LNCaP clone FGC (cell line): ENCODE measurements around the gene RRBP1.

Source experiments
- DNase-seq: peaks from one replicate; pipeline ENCODE4 v3.0.0-alpha.2; 2011; ENCODE audit warnings: low read depth
- H3K4me3 ChIP-seq: 2 replicates; pipeline ENCODE4 v1.5.1; 2011; ENCODE audit warnings: mild to moderate bottlenecking, low read depth, low read length, control low read depth
- CTCF ChIP-seq: IDR thresholded peaks from 2 replicates; pipeline ENCODE4 v1.5.1; 2012; ENCODE audit warnings: mild to moderate bottlenecking; ENCODE audit not compliant: control insufficient read depth, insufficient read depth; ENCODE audit errors: extremely low read depth

The RRBP1 gene

DNA sequence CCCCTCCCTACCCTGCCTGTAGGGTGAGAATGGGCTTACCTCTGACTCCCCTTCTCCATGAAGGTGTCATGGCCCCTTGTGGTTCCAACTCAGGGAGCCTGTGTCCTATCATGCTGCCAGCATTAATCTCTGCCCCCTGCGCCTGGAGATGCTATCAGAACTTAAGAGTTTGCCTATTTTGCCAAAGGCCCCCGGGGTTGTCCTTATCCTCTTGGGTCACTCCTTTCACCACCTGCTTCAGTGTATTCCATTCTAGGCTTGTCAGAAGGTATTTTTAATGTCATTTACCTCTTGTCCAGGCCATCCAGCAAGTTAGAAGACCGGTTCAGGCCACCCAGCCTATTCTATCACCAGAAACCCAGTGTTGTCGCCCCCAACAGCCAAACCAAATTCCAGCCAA, 10.5 kb downstream of the RRBP1 start:
- no peak for DNase-seq
- no peak overlapping the region for H3K4me3 ChIP-seq
- TF ChIP-seq CTCF: no peak

DNA sequence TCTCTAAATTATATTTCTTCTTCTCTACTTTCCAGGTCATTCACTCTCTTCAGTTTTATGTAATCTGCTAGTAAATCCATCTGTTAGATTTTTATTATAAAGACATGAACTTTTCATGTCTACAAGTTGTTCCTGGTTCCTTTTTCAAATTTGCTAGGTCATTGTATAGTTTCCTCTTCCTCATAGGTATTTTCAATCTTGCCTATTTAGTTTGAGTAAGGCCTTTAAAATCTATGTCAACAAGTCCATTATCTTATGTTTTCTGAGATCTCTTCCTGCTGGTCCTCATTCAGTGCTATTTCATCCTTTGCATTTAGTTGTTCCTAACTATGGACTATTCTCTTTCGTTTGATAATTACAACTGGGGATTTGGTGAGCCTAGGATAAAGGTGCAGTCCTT, 11.0 kb downstream of the RRBP1 start:
- H3K4me3 ChIP-seq: no peak overlapping the region
- DNase-seq: no peak
- no peak for TF ChIP-seq CTCF

DNA sequence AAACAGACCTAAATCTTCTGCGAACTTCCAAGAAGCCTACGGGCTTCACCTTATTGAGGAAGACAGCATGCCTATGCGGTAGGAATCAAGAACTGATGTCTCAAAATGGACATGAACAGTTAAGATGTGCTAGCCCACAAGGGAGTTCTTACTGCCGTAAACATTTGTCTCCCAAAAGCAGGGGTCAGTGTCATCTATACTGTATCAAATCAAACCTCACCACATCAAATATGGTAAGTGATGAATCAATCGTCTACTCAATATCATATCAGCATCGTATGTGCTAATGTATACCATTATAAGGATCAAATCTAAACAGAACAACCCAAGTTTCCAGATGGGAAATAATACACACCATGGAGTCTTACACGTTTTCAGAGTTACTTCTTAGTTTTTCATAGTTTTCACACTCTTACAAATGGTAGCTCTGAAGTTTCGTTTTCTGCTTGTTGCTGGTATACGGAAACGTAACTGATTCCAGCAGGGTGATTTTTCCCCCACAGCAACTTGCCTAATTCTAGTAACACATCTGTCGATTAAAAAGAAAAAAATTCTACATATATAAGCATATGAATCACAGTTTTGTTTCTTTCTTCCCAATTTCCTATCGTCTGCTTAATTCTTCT, 12.6 kb downstream of the RRBP1 start:
- no peak overlapping the region for H3K4me3 ChIP-seq
- DNase-seq: no peak
- no peak for TF ChIP-seq CTCF

GRCh38 chr20:17668432-17668831, 13.6 kb downstream of the RRBP1 start:
- TF ChIP-seq CTCF: no peak
- H3K4me3 ChIP-seq: no peak overlapping the region
- DNase-seq: no peak

GRCh38 chr20:17667445-17667844, 14.6 kb downstream of the RRBP1 start:
- no peak for TF ChIP-seq CTCF
- no peak overlapping the region for H3K4me3 ChIP-seq
- no peak for DNase-seq

DNA sequence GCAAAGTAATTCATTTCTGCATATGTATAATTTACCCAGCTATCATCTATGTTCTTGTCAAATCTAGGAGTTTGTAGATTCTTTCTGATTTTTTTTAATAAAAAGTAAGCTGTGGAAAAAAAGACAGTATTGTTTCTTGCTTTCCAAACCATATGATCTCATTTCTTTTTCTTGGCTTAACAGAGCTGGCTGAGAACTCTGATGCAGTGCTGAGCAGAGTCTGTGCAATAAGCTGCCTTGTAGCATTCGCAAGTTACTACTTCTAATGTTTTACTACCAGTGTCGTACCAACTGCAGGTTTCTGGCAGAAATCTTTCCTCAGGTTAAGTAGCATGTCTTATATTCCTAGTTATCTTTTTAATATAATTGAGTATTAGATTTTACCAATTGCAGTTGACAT, 15.6 kb downstream of the RRBP1 start:
- H3K4me3 ChIP-seq: no peak overlapping the region
- no peak for DNase-seq
- no peak for TF ChIP-seq CTCF

DNA sequence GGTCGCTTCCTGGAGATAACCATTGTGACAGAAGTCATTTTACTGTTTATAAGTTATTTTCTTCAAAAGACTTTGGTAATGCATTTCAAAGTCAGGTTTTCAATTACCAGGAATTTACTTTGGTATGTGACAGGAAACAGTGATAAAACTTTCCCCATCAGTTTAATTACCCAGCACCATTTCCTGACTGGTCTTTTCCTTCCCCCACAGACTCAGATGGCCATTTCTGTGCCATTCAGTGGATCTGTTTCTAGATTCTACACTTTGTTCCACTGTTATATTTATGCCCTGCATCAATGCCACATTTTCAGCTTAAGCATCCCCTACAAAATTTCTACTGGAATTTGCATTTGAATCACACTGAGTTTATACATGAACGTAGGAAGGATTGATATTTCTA, 16.3 kb downstream of the RRBP1 start:
- TF ChIP-seq CTCF: no peak
- DNase-seq: no peak
- H3K4me3 ChIP-seq: no peak overlapping the region
